ENCODE results near the gene ZMYND15.
A peak's percentile ranks its signal among the peaks of the same experiment; 100 is the strongest.

Gene ZMYND15

GRCh38 chr17:4735876-4736651 lies 3.6 kb upstream of the ZMYND15 start:
- Histone ChIP-seq H3K36me3 (ENCODE audit: control insufficient read depth, low read depth, low read length) (no peaks in the 10 kb centered on the region), H3K4me1 (ENCODE audit: control insufficient read depth, low read depth, low read length) (peaks cover 4% of the 10 kb centered on the region), H3K4me3 (ENCODE audit: low read length) (no peak overlapping the region), H3K9ac (ENCODE audit: low read length) (no peak overlapping the region), H3K27me3 (ENCODE audit: control insufficient read depth, insufficient read depth, low read length) (peaks cover 55% of the 10 kb centered on the region), H3K27ac (ENCODE audit: low read length) (no peak overlapping the region), H3K9me3 (ENCODE audit: control insufficient read depth, low read depth, low read length) (no peaks in the 10 kb centered on the region)

- H3K9ac ChIP-seq (ENCODE audit: low read length), result no peak overlapping the region
- no peaks in the 10 kb centered on the region for H3K36me3 ChIP-seq (ENCODE audit: control insufficient read depth, low read depth, low read length)
- H3K27me3 ChIP-seq (ENCODE audit: control insufficient read depth, insufficient read depth, low read length), result peaks cover 76% of the 10 kb centered on the region
- H3K9me3 ChIP-seq (ENCODE audit: control insufficient read depth, low read depth, low read length), result no peaks in the 10 kb centered on the region
- H3K4me1 ChIP-seq (ENCODE audit: control insufficient read depth, low read depth, low read length), result peaks cover 4% of the 10 kb centered on the region
- H3K4me3 ChIP-seq (ENCODE audit: low read length), result peak overlapping the region; percentile 60
- no peak overlapping the region for H3K27ac ChIP-seq (ENCODE audit: low read length)
These were observed 1.2 kb upstream of the ZMYND15 start for GRCh38 chr17:4738136-4739121.

- H3K36me3 ChIP-seq (ENCODE audit: control insufficient read depth, low read depth, low read length), result no peaks in the 10 kb centered on the region
- H3K9ac ChIP-seq (ENCODE audit: low read length), result no peak overlapping the region
- H3K4me1 ChIP-seq (ENCODE audit: control insufficient read depth, low read depth, low read length), result peaks cover 4% of the 10 kb centered on the region
- peaks cover 86% of the 10 kb centered on the region for H3K27me3 ChIP-seq (ENCODE audit: control insufficient read depth, insufficient read depth, low read length)
- peak overlapping the region; percentile 60 for H3K4me3 ChIP-seq (ENCODE audit: low read length)
- H3K27ac ChIP-seq (ENCODE audit: low read length), result no peak overlapping the region
- no peaks in the 10 kb centered on the region for H3K9me3 ChIP-seq (ENCODE audit: control insufficient read depth, low read depth, low read length)
These were observed 355 bp downstream of the ZMYND15 start for GRCh38 chr17:4740025-4740351.

- Histone ChIP-seq H3K27me3 (ENCODE audit: control insufficient read depth, insufficient read depth, low read length) (peaks cover 86% of the 10 kb centered on the region), H3K27ac (ENCODE audit: low read length) (no peak overlapping the region), H3K4me3 (ENCODE audit: low read length) (no peak overlapping the region)
These were observed 951 bp downstream of the ZMYND15 start for GRCh38 chr17:4740584-4740983.

GRCh38 chr17:4741544-4741943 lies 1.9 kb downstream of the ZMYND15 start:
- H3K4me3 ChIP-seq (ENCODE audit: low read length), result no peak overlapping the region
- peaks cover 4% of the 10 kb centered on the region for H3K4me1 ChIP-seq (ENCODE audit: control insufficient read depth, low read depth, low read length)
- no peaks in the 10 kb centered on the region for H3K9me3 ChIP-seq (ENCODE audit: control insufficient read depth, low read depth, low read length)
- H3K27ac ChIP-seq (ENCODE audit: low read length), result no peak overlapping the region
- no peak overlapping the region for H3K9ac ChIP-seq (ENCODE audit: low read length)
- H3K36me3 ChIP-seq (ENCODE audit: control insufficient read depth, low read depth, low read length), result no peaks in the 10 kb centered on the region
- H3K27me3 ChIP-seq (ENCODE audit: control insufficient read depth, insufficient read depth, low read length), result peaks cover 82% of the 10 kb centered on the region

More at GRCh38 chr17:4740584-4740983, 951 bp downstream of the ZMYND15 start:
- H3K9ac ChIP-seq (ENCODE audit: low read length), result no peak overlapping the region
- no peaks in the 10 kb centered on the region for H3K36me3 ChIP-seq (ENCODE audit: control insufficient read depth, low read depth, low read length)
- peaks cover 4% of the 10 kb centered on the region for H3K4me1 ChIP-seq (ENCODE audit: control insufficient read depth, low read depth, low read length)
- H3K9me3 ChIP-seq (ENCODE audit: control insufficient read depth, low read depth, low read length), result no peaks in the 10 kb centered on the region

GRCh38 chr17:4742133-4742532 lies 2.5 kb downstream of the ZMYND15 start:
- H3K9me3 ChIP-seq (ENCODE audit: control insufficient read depth, low read depth, low read length), result no peaks in the 10 kb centered on the region
- H3K4me3 ChIP-seq (ENCODE audit: low read length), result no peak overlapping the region
- no peak overlapping the region for H3K27ac ChIP-seq (ENCODE audit: low read length)
- H3K36me3 ChIP-seq (ENCODE audit: control insufficient read depth, low read depth, low read length), result no peaks in the 10 kb centered on the region
- no peak overlapping the region for H3K9ac ChIP-seq (ENCODE audit: low read length)
- H3K27me3 ChIP-seq (ENCODE audit: control insufficient read depth, insufficient read depth, low read length), result peaks cover 76% of the 10 kb centered on the region
- peaks cover 4% of the 10 kb centered on the region for H3K4me1 ChIP-seq (ENCODE audit: control insufficient read depth, low read depth, low read length)

DNA sequence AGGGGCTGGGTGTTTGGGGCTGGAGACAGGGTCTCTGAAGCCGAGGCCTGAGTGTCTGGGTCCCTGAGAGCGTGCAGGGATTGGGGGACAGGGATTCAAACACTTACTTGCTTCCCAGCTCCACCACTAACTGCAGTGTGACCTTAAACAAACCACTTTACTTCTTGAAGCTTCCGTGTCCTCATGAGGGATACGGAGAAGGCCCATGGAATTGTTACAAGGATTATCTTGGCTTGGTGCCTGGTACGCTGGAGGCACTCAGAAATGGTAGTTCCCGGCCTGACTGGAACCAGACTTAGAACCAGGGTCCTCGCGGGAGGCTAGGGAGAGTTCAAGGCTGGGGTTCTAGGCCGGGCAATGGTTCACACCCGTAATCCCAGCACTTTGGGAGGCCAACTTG lies 3.0 kb downstream of the ZMYND15 start:
- Histone ChIP-seq H3K4me1 (ENCODE audit: control insufficient read depth, low read depth, low read length) (peaks cover 4% of the 10 kb centered on the region), H3K9me3 (ENCODE audit: control insufficient read depth, low read depth, low read length) (no peaks in the 10 kb centered on the region), H3K27me3 (ENCODE audit: control insufficient read depth, insufficient read depth, low read length) (peaks cover 71% of the 10 kb centered on the region), H3K36me3 (ENCODE audit: control insufficient read depth, low read depth, low read length) (no peaks in the 10 kb centered on the region), H3K27ac (ENCODE audit: low read length) (no peak overlapping the region), H3K9ac (ENCODE audit: low read length) (no peak overlapping the region), H3K4me3 (ENCODE audit: low read length) (no peak overlapping the region)

DNA sequence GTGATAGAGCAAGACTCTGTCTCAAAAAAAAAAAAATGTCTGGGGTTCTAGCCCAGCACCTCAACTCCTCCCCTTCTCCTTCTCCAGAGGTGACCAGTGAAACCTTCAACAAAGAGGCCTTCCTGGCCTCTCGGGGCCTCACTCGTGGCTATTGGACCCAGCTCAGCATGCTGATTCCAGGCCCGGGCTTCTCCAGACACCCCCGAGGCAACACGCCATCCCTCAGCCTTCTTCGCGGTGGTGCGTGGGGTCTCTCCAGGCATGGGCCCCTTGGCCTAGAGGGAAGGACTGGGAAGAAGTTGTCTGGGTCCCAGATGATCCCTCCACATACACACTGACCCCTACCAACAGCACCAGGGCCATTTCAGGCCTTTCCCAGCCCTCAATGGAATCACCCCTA lies 3.6 kb downstream of the ZMYND15 start:
- Histone ChIP-seq H3K4me1 (ENCODE audit: control insufficient read depth, low read depth, low read length) (peaks cover 4% of the 10 kb centered on the region), H3K4me3 (ENCODE audit: low read length) (no peak overlapping the region), H3K9me3 (ENCODE audit: control insufficient read depth, low read depth, low read length) (no peaks in the 10 kb centered on the region), H3K27ac (ENCODE audit: low read length) (no peak overlapping the region), H3K9ac (ENCODE audit: low read length) (no peak overlapping the region), H3K27me3 (ENCODE audit: control insufficient read depth, insufficient read depth, low read length) (peaks cover 65% of the 10 kb centered on the region), H3K36me3 (ENCODE audit: control insufficient read depth, low read depth, low read length) (no peaks in the 10 kb centered on the region)

DNA sequence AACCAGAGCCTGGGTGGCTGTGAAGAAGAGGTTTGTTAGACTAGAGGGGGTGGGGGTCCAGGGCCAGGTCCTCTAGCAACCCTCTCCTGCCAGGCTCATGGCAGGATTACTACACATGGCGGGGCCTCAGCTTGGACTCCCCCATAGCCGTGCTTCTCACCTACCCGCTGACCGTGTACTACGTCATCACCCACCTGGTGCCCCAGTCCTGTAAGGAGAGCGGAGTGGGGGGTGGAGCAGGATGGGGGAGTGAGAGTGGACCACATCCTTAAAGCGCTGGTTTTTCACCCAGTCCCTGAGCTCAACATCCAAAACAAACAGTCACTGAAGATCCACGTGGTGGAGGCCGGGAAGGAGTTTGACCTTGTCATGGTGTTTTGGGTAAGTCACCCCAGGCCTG lies 4.3 kb downstream of the ZMYND15 start:
- Histone ChIP-seq H3K9me3 (ENCODE audit: control insufficient read depth, low read depth, low read length) (no peaks in the 10 kb centered on the region), H3K27ac (ENCODE audit: low read length) (no peak overlapping the region), H3K36me3 (ENCODE audit: control insufficient read depth, low read depth, low read length) (no peaks in the 10 kb centered on the region), H3K27me3 (ENCODE audit: control insufficient read depth, insufficient read depth, low read length) (peaks cover 59% of the 10 kb centered on the region), H3K4me1 (ENCODE audit: control insufficient read depth, low read depth, low read length) (no peaks in the 10 kb centered on the region), H3K9ac (ENCODE audit: low read length) (no peak overlapping the region), H3K4me3 (ENCODE audit: low read length) (no peak overlapping the region)

GRCh38 chr17:4744999-4745969 lies 5.7 kb downstream of the ZMYND15 start:
- Histone ChIP-seq H3K4me1 (ENCODE audit: control insufficient read depth, low read depth, low read length) (no peaks in the 10 kb centered on the region), H3K9me3 (ENCODE audit: control insufficient read depth, low read depth, low read length) (no peaks in the 10 kb centered on the region), H3K4me3 (ENCODE audit: low read length) (peak overlapping the region; percentile 75), H3K36me3 (ENCODE audit: control insufficient read depth, low read depth, low read length) (no peaks in the 10 kb centered on the region), H3K27me3 (ENCODE audit: control insufficient read depth, insufficient read depth, low read length) (peaks cover 45% of the 10 kb centered on the region), H3K9ac (ENCODE audit: low read length) (no peak overlapping the region), H3K27ac (ENCODE audit: low read length) (no peak overlapping the region)

GRCh38 chr17:4747847-4748246 lies 8.2 kb downstream of the ZMYND15 start:
- no peaks in the 10 kb centered on the region for H3K4me1 ChIP-seq (ENCODE audit: control insufficient read depth, low read depth, low read length)
- no peak overlapping the region for H3K9ac ChIP-seq (ENCODE audit: low read length)
- peaks cover 19% of the 10 kb centered on the region for H3K27me3 ChIP-seq (ENCODE audit: control insufficient read depth, insufficient read depth, low read length)
- no peak overlapping the region for H3K27ac ChIP-seq (ENCODE audit: low read length)
- H3K9me3 ChIP-seq (ENCODE audit: control insufficient read depth, low read depth, low read length), result no peaks in the 10 kb centered on the region
- H3K4me3 ChIP-seq (ENCODE audit: low read length), result no peak overlapping the region
- H3K36me3 ChIP-seq (ENCODE audit: control insufficient read depth, low read depth, low read length), result no peaks in the 10 kb centered on the region

Data from iPS-18a (cell line).